Mucosa of descending colon (tissue), 3 donors: Measurements from ENCODE around the gene PRDM4. TPM values are rescaled to one million over a fixed set of nuclear protein-coding genes. Genes with fewer than 3 reads are reported as not detected.

Source experiments
- ATAC-seq: fragments of 200-7000 bp; cut with Tn5 transposase; one replicate; pipeline ENCODE4 v1.9.1; 2020; ENCODE audit warnings: mild to moderate bottlenecking, moderate library complexity
- DNase-seq, 3 donors: peaks; one replicate each; pipeline ENCODE4 v3.0.0-alpha.2; 2020
- H3K36me3 ChIP-seq: fragments of 200-600 bp; one replicate; pipeline ENCODE4 v1.8.0; 2021; ENCODE audit warnings: low read depth, mild to moderate bottlenecking
- H3K4me1 ChIP-seq: fragments of 200-600 bp; one replicate; pipeline ENCODE4 v1.8.0; 2021; ENCODE audit warnings: low read depth, mild to moderate bottlenecking
- H3K4me3 ChIP-seq: fragments of 200-600 bp; one replicate; pipeline ENCODE4 v1.8.0; 2021; ENCODE audit warnings: mild to moderate bottlenecking
- H3K9me3 ChIP-seq: fragments of 200-600 bp; one replicate; pipeline ENCODE4 v1.8.0; 2021; ENCODE audit warnings: mild to moderate bottlenecking
- CTCF ChIP-seq: fragments of 200-600 bp; IDR thresholded peaks from one replicate; pipeline ENCODE4 v1.8.0; 2022; ENCODE audit warnings: antibody characterized with exemption, mild to moderate bottlenecking
- intact Hi-C, 2 donors: fragments of 100-400 bp; cut with DNase I in 1 of 2; cut with micrococcal nuclease in 1 of 2; formaldehyde crosslinking; loops; one replicate each; pipeline versions ENCODE4 v1.11.0 to v1.11.1; 2022; cut with DNase I, micrococcal nuclease
- total RNA-seq, 3 donors: library from RNA; stranded (reverse); fragmentation: NEBNext Ultra II Directional in 2 of 3; extraction: Animal tissue kit (Norgen Biotek cat#: 25700) in 2 of 3; gene quantifications; one replicate each; pipeline versions ENCODE4 v1.2.1 to v1.2.4, GENCODE V29; 2021 to 2023
- donor health status: DM: no; HTN: no; CAD: no; lungs with moderate emphysema.
- donor health status: DM: no; HTN: no; CAD: no.
- donor health status: DM: no; HTN: yes; CAD: no.

The PRDM4 gene
- total RNA-seq, 3 donors from 2014 or later = 38.4 to 44.4 (median 39.9) TPM

- DNase-seq = no peak
These were observed 37.6 kb upstream of the PRDM4 start for GRCh38 chr12:107798580-107798979.

DNA sequence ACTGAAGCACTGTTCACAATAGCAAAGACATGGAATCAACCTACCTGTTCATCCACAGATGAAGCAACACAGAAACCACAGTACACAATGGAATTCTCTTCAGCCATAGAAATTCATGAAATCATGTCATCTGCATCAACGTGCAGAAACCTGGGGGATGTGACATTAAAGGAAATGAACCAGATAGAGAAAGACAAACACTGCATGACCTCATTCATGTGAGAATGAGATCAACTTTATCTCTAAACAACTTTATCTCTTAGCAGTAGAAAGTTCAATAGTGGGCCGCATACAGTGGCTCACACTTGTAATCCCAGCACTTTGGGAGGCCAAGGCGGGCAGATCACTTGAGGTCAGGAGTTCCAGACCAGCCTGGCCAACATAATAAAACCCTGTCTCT lies 33.5 kb upstream of the PRDM4 start:
- intact Hi-C loops = no loop called here
- no peak overlapping the region for H3K4me3 ChIP-seq
- no peaks in the 10 kb centered on the region for H3K9me3 ChIP-seq
- TF ChIP-seq CTCF = no peak
- DNase-seq (no peak), ATAC-seq (no peak)
- no peaks in the 10 kb centered on the region for H3K36me3 ChIP-seq
- no peaks in the 10 kb centered on the region for H3K4me1 ChIP-seq

More at GRCh38 chr12:107798580-107798979, 37.6 kb upstream of the PRDM4 start:
- intact Hi-C loops = no loop called here
- H3K36me3 ChIP-seq = no peaks in the 10 kb centered on the region
- no peaks in the 10 kb centered on the region for H3K9me3 ChIP-seq
- H3K4me3 ChIP-seq = no peak overlapping the region
- no peak for ATAC-seq
- no peaks in the 10 kb centered on the region for H3K4me1 ChIP-seq
- TF ChIP-seq CTCF = no peak

- Histone ChIP-seq H3K36me3 (no peaks in the 10 kb centered on the region), H3K9me3 (no peaks in the 10 kb centered on the region), H3K4me3 (no peak overlapping the region), H3K4me1 (no peaks in the 10 kb centered on the region)
- ATAC-seq (no peak), DNase-seq (no peak)
- intact Hi-C loops = no loop called here
- TF ChIP-seq CTCF = no peak
These were observed 30.6 kb upstream of the PRDM4 start for GRCh38 chr12:107791465-107792089.

DNA sequence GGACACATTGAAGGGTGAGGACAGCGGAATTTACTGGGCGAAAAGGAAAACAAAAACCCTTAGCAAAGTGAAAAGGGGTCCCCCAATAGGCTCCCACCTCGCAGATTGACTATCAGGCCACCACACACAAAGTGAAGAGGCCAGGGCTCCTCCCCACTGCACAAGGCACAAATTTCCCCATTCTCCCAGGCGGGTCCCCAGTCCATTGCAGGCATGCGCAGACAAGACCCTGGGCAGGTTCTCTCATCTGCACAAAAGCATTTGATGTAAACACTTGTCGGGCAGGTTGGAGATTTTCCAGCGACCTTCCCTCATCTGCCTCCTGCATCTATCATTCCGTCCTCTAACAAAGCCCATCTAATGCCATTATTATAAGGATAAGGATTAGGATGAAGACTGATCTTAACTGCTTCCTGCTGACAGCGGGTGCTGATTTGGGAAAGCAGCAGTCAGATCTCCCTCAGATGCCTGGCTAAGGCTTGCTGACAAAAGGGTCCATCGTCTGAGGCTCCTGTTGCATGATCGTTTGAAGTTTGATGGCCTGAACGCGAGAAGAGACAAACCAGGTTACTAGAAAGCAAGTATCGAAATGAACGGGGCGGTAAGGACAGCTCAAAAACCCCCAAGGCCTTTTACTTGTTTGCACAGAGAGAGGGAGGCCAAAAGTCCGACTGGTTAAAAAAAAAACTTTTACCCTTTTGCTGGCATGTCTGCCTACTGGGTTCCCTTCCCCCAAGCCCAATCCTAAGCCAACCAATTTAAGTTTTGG lies 27.9 kb upstream of the PRDM4 start:
- no peaks in the 10 kb centered on the region for H3K4me1 ChIP-seq
- ATAC-seq = no peak
- no peak overlapping the region for H3K4me3 ChIP-seq
- no peaks in the 10 kb centered on the region for H3K36me3 ChIP-seq
- no peak for TF ChIP-seq CTCF
- DNase-seq = no peak
- no peaks in the 10 kb centered on the region for H3K9me3 ChIP-seq
- intact Hi-C loops = no loop called here

DNA sequence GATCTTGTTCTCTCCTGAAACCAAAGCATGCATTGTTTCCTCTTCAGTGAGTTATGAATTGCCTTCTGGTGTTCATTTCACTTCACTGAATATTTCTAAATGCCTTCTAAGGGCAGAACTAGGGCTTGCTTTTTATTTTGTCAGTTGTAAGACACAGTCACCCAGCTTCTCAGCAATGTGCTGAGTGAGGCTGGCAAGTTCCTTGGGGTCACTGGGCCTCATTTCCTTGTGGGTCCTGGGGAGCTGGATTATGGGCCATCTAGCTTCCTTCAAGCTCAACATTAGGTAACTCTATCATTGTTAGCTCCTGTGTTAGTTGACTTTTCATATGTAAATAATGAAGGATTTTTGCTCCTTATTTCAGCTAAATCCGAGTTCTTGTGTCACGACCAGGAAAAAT lies 27.3 kb upstream of the PRDM4 start:
- ATAC-seq = no peak
- no peak for TF ChIP-seq CTCF

More for the DNA sequence above, 27.3 kb upstream of the PRDM4 start:
- no peak overlapping the region for H3K4me3 ChIP-seq
- H3K36me3 ChIP-seq = no peaks in the 10 kb centered on the region
- no peaks in the 10 kb centered on the region for H3K4me1 ChIP-seq
- no peaks in the 10 kb centered on the region for H3K9me3 ChIP-seq
- no peak for DNase-seq
- intact Hi-C loops = no loop called here
